GM12878 (cell line): ENCODE data around the gene TANC2. TPM values are rescaled to one million over a fixed set of nuclear protein-coding genes. Genes with fewer than 3 reads are reported as not detected.
A peak's percentile ranks its signal among the peaks of the same experiment; 100 is the strongest.

Source experiments
- ATAC-seq: fragments of 200-7000 bp; cut with Tn5 transposase; 3 replicates; pipeline ENCODE4 v1.9.1; 2020; ENCODE audit warnings: mild to moderate bottlenecking, moderate library complexity
- BruUV-seq: library from RNA; stranded (reverse); fragments of 400-500 nt; replicated peaks from 2 replicates; lab custom pipeline; 2021; lab: Mats Ljungman, UMichigan
- CTCF ChIA-PET: fragments of 300-600 bp; sonication (Branson Sonifier 250); formaldehyde crosslinking; extraction: SDS; loops from one replicate; lab custom pipeline; 2021; ENCODE audit warnings: inconsistent platforms; lab: Yijun Ruan, JAX
- POLR2A ChIA-PET: fragments of 350-600 bp; formaldehyde crosslinking; extraction: SDS; loops from one replicate; lab custom pipeline; 2021; ENCODE audit warnings: inconsistent platforms; lab: Charles Lee
- RAD21 ChIA-PET: fragments of 300-600 bp; sonication (Branson Sonifier 250); formaldehyde crosslinking; loops from one replicate; lab custom pipeline; 2023; ENCODE audit warnings: antibody characterized with exemption; ENCODE audit not compliant: unreplicated experiment; lab: Charles Lee
- SMC1A ChIA-PET: fragments of 300-600 bp; sonication (Branson Sonifier 250); formaldehyde crosslinking; loops from one replicate; lab custom pipeline; 2023; ENCODE audit not compliant: unreplicated experiment, uncharacterized antibody; lab: Charles Lee
- DNase-seq: peaks from one replicate; pipeline ENCODE4 v3.0.0-alpha.2; 2011; ENCODE audit warnings: low read depth, low spot score
- FAIRE-seq: peaks from 3 replicates; lab custom pipeline; 2011; peaks lifted over from hg19 to GRCh38; lab: Jason Lieb, UNC
- H2AFZ ChIP-seq: 2 replicates; pipeline ENCODE4 v1.6.0; 2011; ENCODE audit warnings: low read depth, low read length, control low read depth; ENCODE audit not compliant: control insufficient read depth
- H3K27ac ChIP-seq: 2 replicates; pipeline ENCODE4 v1.5.1; 2011; ENCODE audit warnings: control low read depth; ENCODE audit not compliant: control insufficient read depth, insufficient read depth
- H3K27me3 ChIP-seq, 2 experiments: replicated peaks in 1 of 2; 2 replicates each; pipeline versions ENCODE4 v1.6.0 to v1.6.1; 2011; ENCODE audit warnings: low read length in 1 of 2; ENCODE audit not compliant: control insufficient read depth in 2 of 2, insufficient read depth in 2 of 2
- H3K36me3 ChIP-seq, 2 experiments: 2 replicates each; pipeline ENCODE4 v1.5.1; 2011; ENCODE audit warnings: low read length in 1 of 2; ENCODE audit not compliant: control insufficient read depth in 2 of 2, insufficient read depth in 2 of 2
- H3K4me1 ChIP-seq: 2 replicates; pipeline ENCODE4 v1.6.1; 2011; ENCODE audit warnings: mild to moderate bottlenecking, low read length, moderate library complexity, mixed read lengths; ENCODE audit not compliant: control insufficient read depth, insufficient read depth
- H3K4me2 ChIP-seq: 2 replicates; pipeline ENCODE4 v1.6.0; 2011; ENCODE audit warnings: control low read depth; ENCODE audit not compliant: control insufficient read depth, insufficient read depth
- H3K4me3 ChIP-seq: fragments of 200-600 bp; sonication (generic); 2 replicates; pipeline ENCODE4 v1.5.1; 2016
- H3K79me2 ChIP-seq: 2 replicates; pipeline ENCODE4 v1.6.0; 2011; ENCODE audit warnings: low read length; ENCODE audit not compliant: control insufficient read depth, insufficient read depth
- H3K9ac ChIP-seq: 2 replicates; pipeline ENCODE4 v1.8.0; 2011; ENCODE audit warnings: low read length, control low read depth, mixed read lengths; ENCODE audit not compliant: control insufficient read depth, insufficient read depth
- H3K9me3 ChIP-seq: replicated peaks from 3 replicates; pipeline ENCODE4 v1.5.1; 2011; ENCODE audit warnings: mild to moderate bottlenecking, low read length; ENCODE audit not compliant: control insufficient read depth, insufficient read depth
- H4K20me1 ChIP-seq: 2 replicates; pipeline ENCODE4 v1.6.0; 2011; ENCODE audit not compliant: control insufficient read depth, insufficient read depth
- E4F1 ChIP-seq: fragments of 450-650 bp; IDR thresholded peaks from 2 replicates; pipeline ENCODE4 v1.6.1; 2018; ENCODE audit warnings: borderline replicate concordance, mild to moderate bottlenecking; ENCODE audit not compliant: partially characterized antibody
- FOS ChIP-seq: IDR thresholded peaks from 3 replicates; pipeline ENCODE4 v1.6.1; 2011; ENCODE audit warnings: borderline replicate concordance; ENCODE audit not compliant: insufficient read length; ENCODE audit errors: extremely low read depth
- HDAC6 ChIP-seq: fragments of 200-600 bp; sonication (generic); IDR thresholded peaks from one replicate; pipeline ENCODE4 v1.8.0; 2017; ENCODE audit warnings: antibody characterized with exemption; ENCODE audit not compliant: unreplicated experiment
- MEF2B ChIP-seq: fragments of 450-650 bp; IDR thresholded peaks from 2 replicates; pipeline ENCODE4 v1.6.1; 2018; ENCODE audit warnings: mild to moderate bottlenecking, moderate library complexity; ENCODE audit not compliant: partially characterized antibody, poor library complexity, severe bottlenecking
- RCOR1 ChIP-seq: conservative IDR thresholded peaks from 2 replicates; pipeline ENCODE4 v1.6.1; 2012; ENCODE audit warnings: low read depth, low read length, improper control_type of control experiment
- WGBS: methylation state at CpG from one replicate; pipeline ENCODE4 v1.1.6; 2016; ENCODE audit warnings: low lambda C conversion rate; ENCODE audit not compliant: insufficient replicate concordance, insufficient coverage; ENCODE audit errors: missing lambda C conversion rate; 5-methylcytosine and 5-hydroxymethylcytosine counted together
- in situ Hi-C: fragments of 300-500 bp; cut with MboI; formaldehyde crosslinking; loops from 9 replicates; pipeline ENCODE4 v1.14.3; 2018; ENCODE audit warnings: mixed read lengths
- intact Hi-C: fragments of 100-400 bp; cut with micrococcal nuclease; formaldehyde crosslinking; loops from one replicate; pipeline ENCODE4 v1.14.2; 2022; ENCODE audit not compliant: unreplicated experiment
- polyA plus RNA-seq, 11 experiments: library from polyadenylated mRNA; depleted of rRNA in 4 of 11; unstranded in 6 of 11; stranded (reverse) in 5 of 11; fragments of >200 nt; fragmentation: Nextera tagmentation in 4 of 11; fragmentation: Illumina TruSeq in 1 of 11; extraction: Ambion mirVana in 4 of 11; extraction: Trizol in 1 of 11; gene quantifications; 1 replicate in 1 of 11; 2 replicates in 10 of 11; pipeline versions ENCODE4 v1.2.1 to v1.2.3, GENCODE V29; 2011 to 2016; ENCODE audit warnings: inconsistent platforms in 2 of 11, missing spikeins in 2 of 11, low read depth in 1 of 11
- total RNA-seq, 4 experiments: library from RNA; depleted of rRNA in 3 of 4; stranded (reverse); fragments of >200 nt in 3 of 4; fragmentation: Illumina TruSeq in 1 of 4; extraction: Trizol in 1 of 4; gene quantifications; 2 replicates each; pipeline versions ENCODE4 v1.2.1 to v1.2.3, GENCODE V29; 2013 to 2021
- TF ChIP-seq, protein P1 (sequence below), 3 experiments: IDR thresholded peaks in 2 of 3; conservative IDR thresholded peaks in 1 of 3; 2 replicates each; pipeline ENCODE4 v1.5.1; 2011; ENCODE audit warnings: low read depth in 3 of 3, low read length in 3 of 3, mild to moderate bottlenecking in 3 of 3, control low read depth in 2 of 3, moderate library complexity in 2 of 3, inconsistent platforms in 1 of 3, mixed read lengths in 1 of 3; ENCODE audit not compliant: control insufficient read depth in 2 of 3, insufficient read depth in 1 of 3; ENCODE audit errors: extremely low read depth in 1 of 3

Gene TANC2
- total and polyA plus RNA-seq, 10 of the 15 experiments (the other 5 are each of a cell fraction or from before 2014, with no cell fraction given): under 0.01 to 0.13 (median 0.03) TPM; not detected in 2

GRCh38 chr17:62987136-62987535, 21.1 kb downstream of the TANC2 start:
- no TSS peak for BruUV-seq
- ChIA-PET POLR2A (interaction anchor here (0.5 kb wide), 1 partner anchor 1351 kb away, joined by 3 read pairs; no protein-coding TSS in a partner anchor), CTCF (interaction anchor here (0.5 kb wide), 1 partner anchor 675 kb away, joined by 4 read pairs; no protein-coding TSS in a partner anchor), SMC1A (no interaction called here), RAD21 (no interaction called here)
- ATAC-seq: no peak
- in situ Hi-C loops (no loop called here), intact Hi-C loops (no loop called here)
- no peak for DNase-seq
- H3K4me1 ChIP-seq: no peaks in the 10 kb centered on the region
- no peak overlapping the region for H3K27ac ChIP-seq
- no peaks in the 10 kb centered on the region; the same call in 2 of the 3 replicates for H3K9me3 ChIP-seq
- H3K36me3 ChIP-seq: no peaks in the 10 kb centered on the region
- H3K27me3 ChIP-seq: no peaks in the 10 kb centered on the region
- 24% methylated on average over 7 of the region's 7 CpGs for WGBS
- H3K4me3 ChIP-seq: no peak overlapping the region
- TF ChIP-seq FOS (no peak), E4F1 (no peak), RCOR1 (no peak), MEF2B (no peak), HDAC6 (no peak)
- TF ChIP-seq, protein P1, sequence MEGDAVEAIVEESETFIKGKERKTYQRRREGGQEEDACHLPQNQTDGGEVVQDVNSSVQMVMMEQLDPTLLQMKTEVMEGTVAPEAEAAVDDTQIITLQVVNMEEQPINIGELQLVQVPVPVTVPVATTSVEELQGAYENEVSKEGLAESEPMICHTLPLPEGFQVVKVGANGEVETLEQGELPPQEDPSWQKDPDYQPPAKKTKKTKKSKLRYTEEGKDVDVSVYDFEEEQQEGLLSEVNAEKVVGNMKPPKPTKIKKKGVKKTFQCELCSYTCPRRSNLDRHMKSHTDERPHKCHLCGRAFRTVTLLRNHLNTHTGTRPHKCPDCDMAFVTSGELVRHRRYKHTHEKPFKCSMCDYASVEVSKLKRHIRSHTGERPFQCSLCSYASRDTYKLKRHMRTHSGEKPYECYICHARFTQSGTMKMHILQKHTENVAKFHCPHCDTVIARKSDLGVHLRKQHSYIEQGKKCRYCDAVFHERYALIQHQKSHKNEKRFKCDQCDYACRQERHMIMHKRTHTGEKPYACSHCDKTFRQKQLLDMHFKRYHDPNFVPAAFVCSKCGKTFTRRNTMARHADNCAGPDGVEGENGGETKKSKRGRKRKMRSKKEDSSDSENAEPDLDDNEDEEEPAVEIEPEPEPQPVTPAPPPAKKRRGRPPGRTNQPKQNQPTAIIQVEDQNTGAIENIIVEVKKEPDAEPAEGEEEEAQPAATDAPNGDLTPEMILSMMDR (IDR thresholded peaks at IDR 0.05 in 2 of 3, conservative IDR thresholded peaks at IDR 0.05 in 1 of 3; ENCODE audit: control insufficient read depth in 2 of 3, extremely low read depth in 1 of 3, insufficient read depth in 1 of 3, low read depth in 3 of 3, low read length in 3 of 3): 0 out of 6 replicates have a peak, but pooled peaks of 2 of the 3 experiments have one; percentile 29 to 30
- no peak overlapping the region for H2AFZ ChIP-seq
- FAIRE-seq: no peak
- no peaks in the 10 kb centered on the region for H4K20me1 ChIP-seq
- H3K4me2 ChIP-seq: no peak overlapping the region
- no peak overlapping the region for H3K9ac ChIP-seq
- no peaks in the 10 kb centered on the region for H3K79me2 ChIP-seq
